Stimulated activated naive CD8-positive, alpha-beta T cell treated with anti-CD3 and anti-CD28 coated beads, Interleukin-15, Interleukin-2, amounts not matched to agents 100 U/mL and 50 U/mL, for 24 hours (primary cell): ENCODE results near the gene GLIS2.

Experiments
- ATAC-seq: fragments of 150-1000 bp; cut with Tn5 transposase; one replicate; pipeline ENCODE4 v1.10.0; 2021
- DNase-seq: peaks from one replicate; pipeline ENCODE4 v3.0.0; 2021

Gene GLIS2

DNA sequence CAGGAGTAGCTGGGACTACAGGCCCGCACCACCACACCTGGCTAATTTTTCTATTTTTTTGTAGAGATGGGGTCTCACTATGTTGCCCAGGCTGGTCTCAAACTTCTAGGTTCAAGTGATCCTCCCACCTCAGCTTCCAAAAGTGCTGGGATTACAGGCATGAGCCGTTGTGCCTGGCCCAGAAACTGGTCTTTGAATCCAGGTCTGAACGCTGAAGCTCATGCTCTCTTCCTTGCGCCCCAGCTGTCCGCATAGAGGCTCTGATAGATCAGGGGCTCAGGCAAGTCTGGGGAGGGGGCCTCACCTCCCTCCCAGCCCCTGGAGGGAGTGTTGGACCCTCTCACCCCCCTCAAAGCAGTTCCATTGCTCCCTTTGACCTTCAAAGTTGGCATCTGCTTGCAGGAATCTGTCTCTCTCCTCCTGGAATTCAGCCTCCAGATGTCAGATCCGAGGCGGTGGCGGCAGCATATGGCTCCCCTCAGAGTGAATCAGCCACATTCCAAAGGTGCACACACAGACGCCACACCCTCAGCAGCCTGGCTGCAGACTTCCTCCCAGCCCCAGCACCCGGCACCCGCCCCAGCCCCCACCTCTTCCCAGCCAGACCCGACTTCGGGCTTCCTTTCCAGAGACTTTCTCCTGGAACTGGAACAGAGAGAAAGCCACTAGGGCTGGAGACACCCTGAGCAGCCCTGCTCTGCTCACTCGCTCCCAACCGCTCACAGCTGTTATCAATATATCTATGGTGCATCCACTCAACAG is 16.9 kb upstream of the GLIS2 start:
- no peak for DNase-seq
- no peak for ATAC-seq

DNA sequence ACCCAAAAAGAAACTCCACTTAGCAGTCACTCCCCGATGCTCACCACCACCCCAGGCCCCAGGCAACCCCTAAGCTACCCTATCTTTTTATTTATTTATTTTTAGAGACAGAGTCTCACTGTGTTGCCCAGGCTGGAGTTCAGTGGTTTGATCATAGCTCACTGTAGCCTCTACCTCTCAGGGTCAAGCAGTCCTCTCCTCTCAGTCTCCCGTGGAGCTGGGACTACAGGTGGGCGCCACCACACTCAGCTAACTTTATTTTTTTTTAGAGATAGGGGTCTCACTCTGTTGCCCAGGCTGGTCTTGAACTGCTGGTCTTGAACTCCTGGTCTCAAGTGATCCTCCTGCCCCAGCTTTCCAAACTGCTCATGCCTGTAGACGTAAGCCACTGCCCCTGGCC is 14.7 kb upstream of the GLIS2 start:
- no peak for DNase-seq
- no peak for ATAC-seq

DNA sequence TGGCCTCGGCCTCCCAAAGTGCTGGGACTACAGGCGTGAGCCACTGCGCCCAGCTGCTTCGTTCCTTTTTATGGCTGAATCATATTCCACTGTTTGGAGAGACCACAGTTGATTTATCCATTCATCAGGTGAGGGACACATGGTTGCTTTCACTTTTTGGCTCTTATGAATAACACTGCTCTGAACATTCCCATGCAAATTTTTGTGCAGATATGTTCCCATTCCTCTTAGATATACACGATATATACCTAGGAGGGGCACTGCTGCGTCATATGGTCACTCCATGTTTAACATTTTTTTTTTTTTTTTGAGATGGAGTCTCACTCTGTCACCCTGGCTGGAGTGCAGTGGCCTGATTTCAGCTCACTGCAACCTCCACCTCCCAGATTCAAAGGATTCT is 13.9 kb upstream of the GLIS2 start:
- DNase-seq (no peak), ATAC-seq (no peak)

DNA sequence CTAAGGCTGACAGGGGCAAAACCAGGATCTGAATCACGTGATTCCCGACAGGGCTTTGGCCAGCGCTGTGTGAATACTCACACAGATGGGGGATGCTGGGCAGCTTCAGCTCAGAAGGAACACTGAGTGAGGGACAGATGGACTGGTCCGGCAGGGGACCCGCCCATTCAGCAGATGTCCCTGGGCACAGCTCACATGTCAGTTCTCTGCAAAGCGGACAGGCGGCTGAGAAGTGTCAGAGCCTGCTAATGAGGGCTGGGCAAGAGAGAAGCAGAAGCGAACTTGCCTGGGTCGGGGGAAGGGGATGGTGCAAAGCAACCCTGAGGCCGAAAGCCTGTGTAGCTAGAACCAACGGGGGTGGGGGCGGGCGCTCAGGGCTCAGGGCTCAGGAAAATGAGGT is 11.9 kb upstream of the GLIS2 start:
- DNase-seq (no peak), ATAC-seq (no peak)

DNA sequence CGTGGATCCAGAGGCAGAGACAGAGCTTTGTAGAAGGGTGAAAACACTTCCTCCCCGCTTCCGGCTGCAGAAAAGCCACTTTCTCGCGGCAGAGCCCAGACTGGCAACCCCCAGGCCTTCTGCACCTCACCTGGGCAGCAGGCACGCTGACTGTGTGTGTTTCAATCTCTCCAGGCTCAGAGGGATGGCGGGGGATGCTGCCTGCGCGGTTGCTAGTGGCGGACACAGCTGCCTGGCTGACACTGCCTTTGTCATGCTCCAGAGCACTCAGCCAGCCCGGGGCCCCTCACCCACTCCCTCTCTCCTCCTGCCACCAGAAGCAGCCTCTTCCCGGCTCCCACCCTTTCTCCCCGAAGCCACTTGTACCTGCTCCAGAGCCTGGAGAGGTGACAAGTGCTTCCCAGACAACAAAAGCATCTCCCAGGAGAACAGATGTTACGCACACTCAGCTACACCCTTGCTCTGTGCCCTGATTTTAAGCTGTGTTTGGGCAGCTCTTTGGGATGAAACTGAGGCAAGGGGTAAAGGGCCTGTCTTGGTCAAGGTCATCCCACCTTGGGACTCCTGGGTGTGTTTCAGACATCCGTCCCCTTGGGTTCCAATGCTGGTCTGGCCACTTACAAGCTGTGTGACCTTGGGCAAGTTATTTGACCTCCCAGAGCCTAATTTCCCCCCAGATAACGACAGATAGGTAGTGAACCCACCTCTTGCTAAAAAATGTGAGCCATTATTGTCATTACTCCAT is 9.2 kb upstream of the GLIS2 start:
- ATAC-seq (no peak), DNase-seq (peak; percentile 40)

DNA sequence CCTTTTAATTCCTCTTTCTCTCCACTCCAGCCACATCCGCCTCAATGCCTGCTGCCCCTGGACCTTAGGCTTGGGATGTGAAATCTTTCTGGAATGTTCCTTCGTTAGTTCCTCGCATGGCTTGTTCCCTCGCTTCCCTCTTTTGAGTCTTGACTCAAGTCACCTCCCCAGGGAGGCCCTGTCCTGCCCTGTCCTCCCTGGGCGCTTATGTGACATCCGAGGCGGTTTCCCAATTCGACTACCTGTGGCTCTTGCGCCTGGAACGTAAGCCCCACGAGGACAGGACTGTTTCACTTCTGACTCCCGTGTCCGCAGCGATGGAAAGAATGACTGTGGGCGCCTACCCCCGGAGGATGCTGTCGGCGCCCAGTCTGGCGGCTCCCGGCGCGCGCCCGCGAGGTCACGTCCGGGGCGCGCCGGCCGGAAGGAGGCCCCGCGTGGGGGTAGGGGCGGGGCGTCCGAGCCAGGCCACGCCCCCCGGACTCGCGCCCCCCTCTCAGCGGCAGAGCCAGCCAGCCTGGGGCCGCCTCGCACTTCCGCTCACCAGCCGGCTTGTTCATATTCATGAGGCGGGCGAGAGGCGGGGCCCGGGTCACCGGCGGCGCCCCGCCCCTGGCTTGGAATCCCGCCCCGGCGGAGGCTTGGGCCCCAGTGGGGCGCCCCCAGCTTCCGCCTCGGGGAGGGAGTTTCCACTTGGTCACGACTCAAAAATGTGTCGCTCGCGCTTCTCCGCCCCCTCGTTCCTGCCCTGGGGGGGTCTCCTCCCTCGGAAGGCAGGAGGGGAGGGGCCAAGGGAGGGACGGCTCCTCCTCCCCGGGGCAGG is 8.4 kb upstream of the GLIS2 start:
- DNase-seq (peak; percentile 96), ATAC-seq (peak; percentile 92)

DNA sequence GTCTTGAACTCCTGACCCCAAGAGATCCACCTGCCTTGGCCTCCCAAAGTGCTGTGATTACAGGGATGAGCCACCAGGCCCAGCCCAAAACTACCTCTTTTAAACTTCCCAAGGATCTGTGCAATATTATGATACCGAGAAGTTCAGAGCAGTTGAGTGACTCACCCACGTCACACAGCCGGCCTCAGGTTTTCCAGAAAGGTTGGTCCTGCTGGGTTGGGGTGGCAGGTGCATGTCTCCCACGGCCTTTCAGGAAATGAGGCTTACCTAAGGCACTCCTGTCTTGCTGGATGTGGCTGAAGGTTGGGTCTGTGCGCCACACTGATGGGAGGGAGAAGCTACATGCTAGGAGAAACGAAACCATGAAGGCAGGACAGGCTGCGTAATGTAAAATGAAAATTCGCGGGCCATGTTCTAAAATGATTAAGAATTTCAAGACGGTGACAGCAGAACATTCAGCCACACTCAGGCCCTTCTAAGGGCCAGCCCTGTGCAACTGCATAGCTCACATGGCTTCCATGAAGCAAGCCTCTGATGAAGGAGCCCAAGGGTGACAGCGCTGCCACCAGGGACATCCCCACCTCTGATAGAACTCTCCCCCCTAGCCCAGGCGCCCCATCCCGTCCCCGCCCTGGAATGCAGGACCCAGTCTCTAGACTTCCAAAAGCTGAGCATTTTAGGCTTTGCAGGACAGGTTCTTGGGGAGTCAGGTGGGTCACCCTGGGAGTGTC is 6.6 kb upstream of the GLIS2 start:
- DNase-seq = no peak
- no peak for ATAC-seq

DNA sequence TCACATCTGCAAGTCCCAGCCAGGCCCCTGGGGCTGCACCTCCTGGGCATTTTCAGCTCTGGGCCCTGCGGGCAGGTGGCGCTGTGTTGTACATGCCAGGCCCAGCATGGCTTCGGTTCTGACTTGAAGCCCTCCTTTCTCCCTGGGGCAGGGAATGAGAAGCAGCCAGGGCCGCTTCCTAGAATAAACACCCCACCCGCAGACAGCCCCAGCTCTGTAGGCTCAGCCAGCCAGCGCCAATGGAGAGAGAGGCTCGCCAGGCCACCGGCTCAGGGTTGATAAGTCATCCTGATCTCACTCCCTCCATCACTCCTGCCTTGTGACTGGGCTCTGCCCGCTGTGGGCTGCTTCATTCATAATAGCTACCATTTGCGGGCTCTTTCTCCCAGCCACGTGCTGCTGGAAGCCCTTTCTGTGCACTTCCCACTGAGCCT is 6.0 kb upstream of the GLIS2 start:
- DNase-seq (peak; percentile 67), ATAC-seq (no peak)

DNA sequence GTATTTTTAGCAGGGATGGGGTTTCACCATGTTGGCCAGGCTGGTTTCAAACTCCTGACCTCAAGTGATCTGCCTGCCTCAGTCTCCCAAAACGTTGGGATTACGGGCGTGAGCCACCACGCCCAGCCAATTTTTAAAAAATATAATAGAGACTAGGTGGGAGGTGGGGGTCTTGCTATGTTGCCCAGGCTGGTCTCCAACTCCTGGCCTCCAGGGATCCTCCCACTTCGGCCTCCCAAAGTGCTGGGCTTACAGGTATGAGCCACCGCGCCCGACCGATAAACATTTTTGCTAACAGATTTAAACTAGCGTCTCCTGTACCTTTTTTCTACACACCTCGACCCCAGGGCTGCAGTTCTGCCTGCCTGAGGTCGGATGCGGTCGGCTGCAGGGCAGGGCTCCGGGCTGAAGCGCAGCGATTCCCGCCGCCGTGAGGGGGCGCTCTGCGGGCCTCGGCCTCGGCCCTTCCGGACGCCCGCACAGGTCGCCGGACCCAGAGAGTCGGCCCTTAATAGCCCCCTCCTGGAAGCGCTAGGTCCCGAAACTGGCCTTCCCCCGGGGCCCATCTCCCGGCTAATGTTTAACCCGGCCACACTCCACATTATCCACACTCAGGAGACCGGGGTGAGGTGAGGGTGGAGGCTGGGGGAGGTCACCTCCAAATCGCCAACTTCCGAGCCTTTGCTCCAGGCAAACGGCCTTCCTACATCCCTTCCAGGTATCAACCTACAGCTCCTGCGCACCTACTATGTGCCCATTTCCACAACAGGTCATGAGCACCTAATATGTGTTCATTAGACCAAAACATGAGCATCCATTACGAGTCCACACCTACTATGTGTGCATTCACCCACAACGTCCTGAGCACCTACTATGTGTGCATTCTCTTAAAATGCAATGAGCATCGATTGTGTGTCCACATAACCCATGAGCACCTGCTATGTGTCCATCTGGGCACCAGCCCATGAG is 2.0 kb upstream of the GLIS2 start:
- DNase-seq (peak; percentile 54), ATAC-seq (no peak)

DNA sequence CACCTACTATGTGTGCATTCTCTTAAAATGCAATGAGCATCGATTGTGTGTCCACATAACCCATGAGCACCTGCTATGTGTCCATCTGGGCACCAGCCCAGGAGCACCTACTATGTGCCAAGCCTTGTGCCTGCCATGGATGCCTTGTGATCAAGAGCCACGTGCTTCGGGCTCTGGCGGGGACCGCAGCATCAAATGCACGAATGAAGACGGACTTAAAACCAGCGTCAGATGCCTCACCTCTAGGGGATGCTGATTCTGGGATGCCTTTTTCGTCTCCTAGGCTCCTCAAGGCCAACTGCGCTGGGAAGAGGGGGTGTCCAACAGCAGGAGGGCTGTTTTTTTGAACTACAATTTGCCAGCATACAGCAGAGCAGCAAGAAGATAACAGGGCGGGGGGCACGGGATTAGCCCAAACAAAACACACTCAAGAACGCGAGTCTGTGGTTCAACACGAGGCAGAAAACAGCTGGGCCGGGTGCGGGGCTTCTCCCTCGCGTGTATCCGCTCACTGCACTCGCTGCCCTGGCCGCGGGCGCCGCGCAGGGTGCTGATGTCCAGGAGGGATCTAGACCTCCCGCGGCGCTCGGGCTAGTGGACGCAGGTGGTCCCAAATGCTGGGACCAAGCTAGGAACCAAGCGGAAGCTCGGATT is 1.2 kb upstream of the GLIS2 start:
- no peak for ATAC-seq
- DNase-seq = no peak

DNA sequence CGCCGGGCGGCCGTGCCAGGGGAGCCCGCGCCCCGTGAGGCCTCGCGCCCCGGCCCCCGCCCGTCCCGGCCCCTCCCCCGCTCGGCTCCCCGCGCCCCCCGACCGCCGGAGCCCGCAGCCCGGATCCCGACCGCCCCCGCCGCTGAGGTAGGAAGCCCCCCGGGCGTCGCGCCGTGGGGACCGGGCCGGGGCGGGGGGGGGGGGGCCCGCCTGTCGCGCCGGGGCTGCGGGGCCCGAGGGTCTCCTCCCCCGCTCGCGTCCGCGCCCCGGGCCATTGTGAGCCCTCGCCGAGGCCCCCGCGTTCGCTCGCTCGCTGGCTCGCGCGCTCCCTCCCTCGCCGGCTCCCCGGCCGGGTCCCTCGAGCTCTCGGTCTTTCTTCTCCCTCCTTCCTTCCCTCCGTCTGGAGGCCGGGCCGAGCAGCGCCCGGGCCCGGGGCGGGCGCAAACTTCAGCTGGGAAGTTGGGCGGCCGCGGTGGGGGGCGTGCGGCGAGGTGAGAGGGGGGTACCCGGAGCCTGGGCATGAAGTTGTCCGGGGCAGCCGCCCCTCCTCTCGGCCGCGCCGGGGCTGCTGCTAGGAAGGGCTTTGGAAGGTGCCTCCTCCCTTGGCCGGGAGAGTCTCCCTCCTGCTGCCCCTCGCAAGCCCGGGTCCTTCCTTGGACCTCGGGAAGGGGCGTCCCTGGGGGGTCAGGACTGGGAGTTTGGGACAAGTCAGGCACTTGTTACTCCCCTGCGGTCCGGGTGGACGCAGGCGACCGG is 419 bp downstream of the GLIS2 start:
- no peak for DNase-seq

DNA sequence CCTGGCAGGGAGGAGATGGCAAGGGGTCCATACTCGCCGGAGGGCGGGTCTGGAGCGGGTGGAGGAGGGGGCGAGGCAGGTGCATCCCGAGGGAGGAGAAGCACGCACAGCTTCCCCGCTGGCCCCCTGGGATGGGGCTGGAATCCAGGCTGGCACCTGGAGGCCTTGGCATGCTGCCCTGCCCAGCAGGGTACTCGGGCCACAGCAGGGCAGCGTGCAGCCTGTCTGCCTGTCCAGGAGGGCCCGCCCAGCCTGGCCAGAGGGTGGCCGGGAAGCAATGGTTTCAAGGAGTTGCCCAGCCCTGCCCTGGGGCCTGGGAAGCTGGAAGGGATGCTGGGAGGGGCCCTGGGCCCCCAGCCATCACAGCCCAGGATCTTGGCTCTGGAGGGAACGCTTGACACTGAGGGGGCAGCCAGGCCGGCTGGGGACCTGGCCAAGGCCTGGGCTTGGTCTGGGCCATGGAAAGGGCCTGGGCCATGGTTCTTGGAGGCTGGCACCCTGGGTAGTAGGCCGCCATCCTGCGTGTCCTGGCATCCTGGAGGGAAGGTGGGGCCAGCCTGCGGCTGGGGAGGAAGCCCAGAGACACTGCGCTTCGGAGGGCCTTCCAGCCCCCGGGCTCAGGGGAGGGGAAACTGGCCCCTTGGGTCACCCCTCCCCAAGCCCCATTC is 1.1 kb downstream of the GLIS2 start:
- ATAC-seq (no peak), DNase-seq (no peak)

More for the DNA sequence above, 419 bp downstream of the GLIS2 start:
- no peak for ATAC-seq

DNA sequence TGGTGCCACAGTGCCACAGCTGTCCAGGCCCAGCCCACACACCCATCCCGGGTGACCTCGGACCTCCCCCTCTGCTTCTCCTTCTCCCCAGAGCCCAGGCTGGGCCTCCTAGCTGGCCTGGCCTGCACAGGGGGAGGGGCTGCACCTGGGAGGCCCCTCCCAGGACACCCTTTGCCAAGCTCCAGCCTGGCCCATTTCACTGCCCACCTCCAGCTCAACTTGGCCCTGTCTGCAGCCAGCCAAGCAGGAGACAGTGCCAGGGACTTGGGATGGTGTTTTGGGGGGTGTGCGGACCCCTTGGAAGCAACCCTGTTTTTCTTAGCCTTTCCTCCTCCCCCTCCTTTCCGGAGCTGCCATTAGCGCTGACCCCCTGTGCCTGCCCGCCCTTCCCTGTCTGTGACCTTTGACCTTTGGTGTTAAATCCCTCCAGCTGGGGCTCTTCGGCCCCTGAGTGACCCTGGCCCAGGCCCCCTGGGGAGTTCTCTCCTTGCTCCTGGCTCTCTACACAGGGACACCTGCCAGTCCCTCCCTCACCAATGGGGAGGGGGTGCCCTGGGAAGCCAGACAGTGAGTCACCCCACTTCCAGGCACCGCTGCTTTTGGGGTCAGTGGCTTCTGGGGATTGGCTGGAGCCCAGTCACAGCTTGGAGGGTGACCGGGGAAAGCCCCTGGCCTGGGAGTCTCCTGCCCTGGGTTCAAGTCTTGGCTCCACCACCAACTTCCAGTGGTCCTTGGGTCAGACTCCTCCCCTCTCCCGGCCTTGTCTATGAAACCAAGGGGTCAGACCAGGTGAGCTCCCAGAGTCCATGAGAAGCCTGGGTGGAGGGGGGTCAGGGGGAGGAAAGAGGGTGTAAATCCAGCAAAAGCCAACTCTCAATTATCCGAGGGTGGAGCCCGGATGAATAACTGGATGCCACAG is 1.9 kb downstream of the GLIS2 start:
- DNase-seq (no peak), ATAC-seq (no peak)

DNA sequence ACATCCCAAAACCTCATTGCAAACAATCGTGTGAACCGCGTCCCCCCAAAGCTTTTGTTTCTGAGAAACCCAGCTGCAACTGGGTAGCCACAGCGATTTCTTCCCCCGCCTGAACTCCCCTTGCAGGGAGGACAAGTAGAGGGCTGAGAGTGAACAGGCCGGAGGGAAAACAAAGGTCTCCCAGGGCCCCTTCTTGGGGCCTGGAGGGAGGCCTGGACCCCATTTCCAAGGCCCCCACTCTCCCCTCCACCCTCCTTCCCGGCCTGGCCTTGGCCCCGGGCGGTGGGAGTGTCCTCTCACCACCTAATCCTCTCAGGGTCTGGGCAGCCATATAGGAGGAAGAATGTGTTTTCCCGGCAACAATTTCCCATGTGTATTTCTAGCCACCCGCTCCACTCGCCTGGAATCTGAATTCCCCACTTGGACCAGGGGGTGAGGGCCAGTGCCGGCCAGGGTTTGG is 2.6 kb downstream of the GLIS2 start:
- no peak for ATAC-seq
- DNase-seq = no peak

DNA sequence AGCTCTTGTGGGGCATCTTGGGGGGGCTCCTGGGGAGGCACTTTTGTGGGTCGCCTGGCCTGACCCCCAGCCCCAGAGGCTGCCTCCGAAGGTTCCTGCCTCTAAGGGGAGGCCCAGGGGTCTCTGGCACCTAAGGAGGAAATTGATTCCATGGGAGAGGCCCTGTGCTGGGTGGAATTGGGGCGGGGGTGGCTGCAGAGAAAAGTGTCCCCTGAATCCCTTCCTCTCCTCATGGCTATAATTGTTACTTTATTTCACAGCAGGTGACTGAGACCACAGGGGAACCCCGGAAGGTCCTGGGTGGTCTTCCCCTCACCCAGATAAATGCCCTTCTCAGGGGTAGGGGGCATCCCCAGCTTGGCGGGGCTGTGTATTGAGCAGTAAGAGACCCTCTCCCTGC is 3.1 kb downstream of the GLIS2 start:
- no peak for DNase-seq
- ATAC-seq = no peak

DNA sequence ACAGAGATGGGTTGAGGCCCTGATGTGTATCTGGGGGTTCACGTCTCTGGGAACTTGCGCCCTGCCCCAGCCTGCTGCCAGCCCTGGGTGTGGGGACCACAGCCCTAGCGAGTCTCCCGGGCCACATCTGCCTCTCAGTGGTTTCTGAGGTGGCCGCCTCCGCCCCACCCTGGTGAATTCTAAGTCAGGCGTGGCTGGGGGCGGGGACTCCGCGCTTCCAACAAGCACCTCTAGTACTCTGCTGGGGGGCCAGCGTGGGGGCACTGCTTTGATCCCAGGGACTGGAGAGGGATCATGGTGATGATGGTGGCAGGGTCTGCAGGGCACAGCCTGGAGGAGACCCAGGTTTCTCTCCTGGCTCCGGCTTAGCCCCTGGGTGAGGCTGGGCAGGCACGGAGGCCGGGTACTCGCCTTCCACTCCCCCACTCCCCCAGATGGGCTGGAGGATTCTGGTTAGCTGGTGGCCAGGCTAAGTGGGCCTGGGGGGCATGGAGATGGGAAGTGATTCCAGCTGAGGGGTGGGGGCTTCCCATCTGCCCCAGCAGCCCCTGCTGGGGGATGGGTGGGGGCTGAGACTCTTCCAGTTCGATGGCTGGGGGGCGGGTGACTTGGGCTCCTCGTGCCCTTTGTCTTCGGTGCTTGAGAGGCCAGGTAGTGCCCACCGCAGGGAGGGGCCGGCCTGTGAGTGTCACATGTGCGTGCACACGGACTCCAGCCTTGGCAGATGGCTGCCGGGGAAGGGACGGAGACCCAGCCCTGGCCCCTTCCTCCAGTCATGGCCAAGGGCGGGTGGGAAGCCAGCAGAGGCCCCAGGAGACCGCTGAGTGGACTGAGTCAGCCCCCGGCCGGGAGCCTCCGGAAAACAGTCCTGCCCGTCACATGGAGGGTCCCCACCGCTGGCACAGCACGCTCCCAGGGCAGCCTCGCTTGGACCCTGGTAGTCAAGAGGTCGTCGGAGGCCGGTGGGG is 3.9 kb downstream of the GLIS2 start:
- DNase-seq = peak; percentile 77
- peak; percentile 70 for ATAC-seq
